GM18519 (cell line): ENCODE data around the gene LZTS2.
A peak's percentile ranks its signal among the peaks of the same experiment; 100 is the strongest.

Source experiments
- ATAC-seq: cut with Tn5 transposase; IDR thresholded peaks from one replicate; pipeline ENCODE4 v1.9.1; 2021; ENCODE audit warnings: mild to moderate bottlenecking, moderate library complexity; ENCODE audit not compliant: unreplicated experiment, low FRiP score

Gene LZTS2

DNA sequence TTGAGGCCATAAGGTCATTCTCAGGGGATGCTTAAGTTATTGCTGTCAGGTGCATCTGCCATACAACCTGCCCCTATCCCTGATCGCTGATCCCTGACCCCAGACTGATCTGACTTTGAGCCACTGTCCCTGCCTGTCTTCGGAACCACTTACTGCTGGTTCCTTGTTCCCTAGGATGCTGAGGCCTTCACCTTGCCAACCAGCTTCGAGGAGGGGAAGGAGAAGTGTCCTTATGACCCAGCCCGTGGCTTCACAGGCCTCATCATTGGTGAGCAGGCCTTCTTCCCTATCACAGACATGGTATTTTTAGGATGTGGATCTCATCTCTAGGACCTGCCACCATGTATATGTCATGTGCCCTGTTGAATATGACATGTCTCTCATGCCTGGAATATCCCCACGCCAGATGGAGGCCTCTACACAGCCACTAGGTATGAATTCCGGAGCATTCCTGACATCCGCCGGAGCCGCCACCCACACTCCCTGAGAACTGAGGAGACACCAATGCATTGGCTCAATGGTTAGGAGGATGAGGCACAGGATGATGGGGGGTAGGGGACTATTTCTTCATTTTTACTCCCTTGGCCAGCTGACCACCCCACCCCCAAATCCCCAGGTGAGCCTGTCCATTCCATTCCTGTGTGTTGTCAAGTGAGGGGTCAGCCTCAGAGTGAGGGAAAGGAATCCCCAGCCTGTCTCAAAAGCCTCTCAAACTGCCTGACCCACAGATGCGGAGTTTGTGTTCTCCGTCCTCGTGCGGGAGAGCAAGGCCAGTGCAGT lies 21.3 kb upstream of the LZTS2 start:
- no peak for ATAC-seq

DNA sequence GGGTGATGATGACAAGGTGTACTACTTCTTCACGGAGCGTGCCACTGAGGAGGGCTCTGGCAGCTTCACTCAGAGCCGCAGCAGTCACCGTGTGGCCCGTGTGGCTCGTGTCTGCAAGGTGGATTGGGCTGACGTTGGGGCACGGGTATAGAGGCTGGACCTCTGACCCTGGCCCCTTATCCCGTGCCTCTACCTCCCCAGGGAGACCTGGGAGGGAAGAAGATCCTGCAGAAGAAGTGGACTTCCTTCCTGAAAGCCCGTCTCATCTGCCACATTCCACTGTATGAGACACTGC lies 20.8 kb upstream of the LZTS2 start:
- ATAC-seq: no peak

DNA sequence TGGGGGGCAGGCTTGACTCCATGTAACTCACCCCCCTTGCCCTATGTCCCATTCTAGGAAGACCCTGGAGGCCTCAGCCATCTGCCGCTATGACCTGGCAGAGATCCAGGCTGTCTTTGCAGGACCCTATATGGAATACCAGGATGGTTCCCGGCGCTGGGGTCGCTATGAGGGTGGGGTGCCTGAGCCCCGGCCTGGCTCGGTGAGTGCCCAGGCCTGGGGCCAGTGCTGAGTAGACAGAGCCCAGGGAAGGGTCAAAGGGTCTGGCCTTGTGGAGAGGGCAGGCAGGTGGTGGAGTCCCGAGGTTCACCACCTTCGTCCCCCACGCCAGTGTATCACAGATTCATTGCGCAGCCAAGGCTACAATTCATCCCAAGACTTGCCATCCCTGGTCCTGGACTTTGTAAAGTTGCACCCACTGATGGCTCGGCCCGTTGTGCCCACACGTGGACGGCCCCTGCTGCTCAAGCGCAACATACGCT lies 19.8 kb upstream of the LZTS2 start:
- ATAC-seq: no peak

DNA sequence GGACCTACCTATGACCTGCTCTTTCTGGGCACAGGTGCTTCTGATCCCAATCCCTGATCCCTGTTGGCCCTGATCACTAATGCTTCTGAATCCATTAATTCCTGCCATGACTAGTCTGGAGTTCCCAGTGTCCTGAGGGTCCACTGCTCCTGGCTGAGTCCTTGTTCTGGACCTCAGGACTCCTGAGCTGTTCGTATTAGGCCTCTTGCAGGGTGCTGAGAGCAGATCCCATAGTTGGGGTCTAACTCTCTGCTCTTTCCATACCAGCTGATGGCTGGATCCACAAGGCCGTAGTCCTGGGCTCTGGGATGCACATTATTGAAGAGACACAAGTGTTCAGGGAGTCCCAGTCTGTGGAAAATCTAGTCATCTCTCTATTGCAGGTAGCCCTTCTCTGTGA lies 19.3 kb upstream of the LZTS2 start:
- no peak for ATAC-seq

DNA sequence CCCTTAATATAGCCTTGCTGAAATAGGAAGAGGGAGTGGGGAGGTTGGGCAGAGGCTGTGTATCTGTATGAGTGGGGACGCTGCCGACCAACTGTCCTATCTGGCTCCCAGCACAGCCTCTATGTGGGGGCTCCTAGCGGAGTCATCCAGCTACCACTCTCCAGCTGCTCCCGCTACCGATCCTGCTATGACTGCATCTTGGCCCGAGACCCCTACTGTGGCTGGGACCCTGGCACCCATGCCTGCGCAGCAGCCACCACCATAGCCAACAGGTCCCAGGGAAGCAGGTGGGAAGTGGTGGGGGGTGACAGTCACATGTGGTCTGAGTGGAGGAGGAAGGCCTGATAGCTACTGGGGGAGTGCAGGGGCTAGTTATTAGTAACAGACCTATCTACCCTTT lies 18.9 kb upstream of the LZTS2 start:
- ATAC-seq: no peak

DNA sequence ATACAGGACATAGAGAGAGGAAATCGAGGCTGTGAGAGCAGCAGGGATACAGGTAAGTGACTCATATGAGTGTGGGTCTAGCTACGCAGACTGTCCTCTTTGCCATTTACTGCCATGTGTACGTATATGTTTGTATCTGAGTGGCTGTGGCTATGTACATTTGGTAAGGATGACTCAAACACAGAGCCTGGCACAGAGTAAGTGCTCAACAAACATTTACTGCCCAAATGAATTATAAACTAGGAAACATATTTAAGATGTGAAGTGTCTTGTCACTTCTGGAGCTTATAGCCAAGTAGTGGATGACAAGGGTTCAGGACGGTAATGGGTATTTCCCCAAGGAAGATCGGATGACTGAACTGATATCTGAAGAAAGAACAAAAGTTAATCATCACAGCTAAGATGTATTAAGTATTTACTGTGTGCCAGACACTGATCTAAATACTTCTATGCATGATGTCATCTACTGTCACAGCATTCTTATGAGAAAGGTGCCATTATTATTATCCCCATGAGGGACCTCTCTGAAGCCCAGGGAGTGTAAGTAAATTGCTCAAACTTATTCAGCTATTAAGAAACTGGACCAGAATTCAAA lies 18.3 kb upstream of the LZTS2 start:
- ATAC-seq: no peak

DNA sequence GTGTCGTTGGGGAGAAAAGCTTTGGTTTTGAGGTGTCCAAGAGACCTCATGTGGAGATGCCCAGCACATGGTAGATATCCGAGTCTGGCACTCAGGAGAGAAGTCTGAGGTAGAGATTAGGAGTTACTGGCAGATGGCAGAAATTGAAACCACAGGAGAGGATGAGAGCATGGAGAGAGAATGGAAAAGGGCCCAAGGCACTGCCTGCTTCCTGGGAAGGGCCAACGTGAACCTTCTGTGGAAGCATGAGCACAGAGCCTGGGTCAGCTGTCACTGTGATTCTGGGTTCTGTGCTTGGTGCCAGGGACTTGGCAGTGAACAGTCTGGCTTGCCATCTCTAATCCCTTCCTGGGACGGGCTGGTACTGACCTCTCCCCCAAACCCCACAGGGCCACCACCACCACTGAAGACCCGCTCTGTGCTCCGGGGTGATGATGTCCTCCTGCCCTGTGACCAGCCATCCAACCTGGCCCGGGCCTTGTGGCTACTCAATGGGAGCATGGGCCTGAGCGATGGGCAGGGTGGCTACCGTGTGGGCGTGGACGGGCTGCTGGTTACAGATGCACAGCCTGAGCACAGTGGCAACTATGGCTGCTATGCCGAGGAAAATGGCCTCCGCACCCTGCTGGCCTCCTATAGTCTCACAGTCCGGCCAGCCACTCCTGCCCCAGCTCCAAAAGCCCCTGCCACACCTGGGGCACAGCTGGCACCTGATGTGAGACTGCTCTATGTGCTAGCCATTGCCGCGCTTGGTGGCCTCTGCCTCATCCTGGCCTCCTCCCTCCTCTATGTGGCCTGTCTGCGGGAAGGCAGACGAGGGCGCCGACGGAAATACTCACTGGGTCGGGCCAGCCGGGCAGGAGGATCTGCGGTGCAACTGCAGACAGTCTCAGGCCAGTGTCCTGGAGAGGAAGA lies 16.4 kb upstream of the LZTS2 start:
- no peak for ATAC-seq

DNA sequence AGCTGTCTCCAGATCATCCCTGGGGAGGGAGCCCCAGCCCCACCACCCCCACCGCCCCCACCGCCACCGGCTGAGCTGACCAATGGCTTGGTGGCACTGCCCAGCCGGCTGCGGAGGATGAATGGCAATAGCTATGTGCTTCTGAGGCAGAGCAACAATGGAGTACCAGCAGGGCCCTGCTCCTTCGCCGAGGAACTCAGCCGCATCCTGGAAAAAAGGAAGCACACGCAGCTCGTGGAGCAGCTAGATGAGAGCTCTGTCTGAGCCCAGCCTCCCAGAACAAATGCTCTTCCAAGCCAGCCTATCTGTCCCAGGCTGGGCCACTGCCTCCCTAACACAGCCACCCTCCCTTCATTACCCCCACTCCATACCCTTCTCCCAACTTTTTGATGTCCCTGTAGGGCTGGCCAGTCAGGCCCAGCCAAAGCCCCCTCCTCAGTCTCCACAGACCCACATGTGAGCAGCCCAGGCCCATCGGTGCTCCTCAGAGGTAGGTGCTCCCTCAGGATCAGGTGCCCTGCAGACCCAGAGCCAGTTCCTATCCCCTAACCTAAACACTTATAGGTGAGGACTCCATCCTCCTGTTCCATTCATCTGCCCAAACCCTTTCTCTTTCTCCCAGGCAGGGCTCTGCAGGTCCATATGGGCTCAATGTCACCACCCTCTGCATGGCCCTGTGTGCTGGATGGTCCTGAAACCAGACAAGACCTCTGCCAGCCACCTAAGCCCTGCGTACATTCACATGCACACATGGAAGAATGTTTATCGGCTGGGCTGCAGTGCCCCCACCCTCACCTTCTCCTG lies 15.5 kb upstream of the LZTS2 start:
- ATAC-seq: no peak

DNA sequence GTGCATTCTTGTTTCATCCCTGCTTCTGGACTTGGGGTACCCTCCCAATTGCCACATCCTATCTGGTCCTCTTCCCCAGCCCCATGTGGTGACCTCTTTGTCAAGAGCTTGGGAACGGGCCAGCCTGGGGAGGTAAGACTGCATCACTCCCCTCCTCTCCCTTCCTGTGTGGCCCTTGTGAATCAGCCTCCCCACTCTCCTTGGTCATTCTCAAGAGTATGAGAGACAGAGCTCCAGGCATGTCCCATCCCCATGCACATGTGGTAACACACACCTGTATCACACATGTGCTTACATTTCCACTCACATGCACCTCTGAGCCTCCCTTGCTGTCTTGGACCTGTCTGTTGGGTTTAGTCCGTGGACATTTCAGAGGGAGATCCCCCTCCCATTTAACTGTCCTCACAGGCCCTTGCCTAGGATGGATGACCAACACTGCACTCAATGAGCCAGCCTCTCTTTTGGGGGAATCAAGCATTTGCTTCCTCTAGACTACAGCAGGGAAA lies 14.9 kb upstream of the LZTS2 start:
- no peak for ATAC-seq

DNA sequence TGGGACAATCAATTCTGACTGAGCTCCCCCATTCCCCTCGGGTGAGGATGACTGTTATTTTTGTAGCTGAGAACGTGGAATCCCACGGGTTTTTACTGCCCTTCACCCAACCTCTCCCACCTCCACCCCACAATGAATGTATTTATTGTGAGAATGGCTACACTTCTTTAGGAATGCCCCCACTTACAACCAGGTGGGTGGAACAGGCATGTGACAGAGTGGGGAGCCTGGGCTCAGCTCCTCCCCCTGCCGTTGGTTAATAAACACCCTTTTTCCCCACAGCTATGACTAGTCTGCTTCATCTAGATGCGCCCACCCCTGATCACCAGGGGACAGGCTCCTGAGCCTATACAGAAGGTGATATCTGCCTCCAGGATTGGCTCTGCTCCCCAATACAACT lies 14.3 kb upstream of the LZTS2 start:
- ATAC-seq: no peak

DNA sequence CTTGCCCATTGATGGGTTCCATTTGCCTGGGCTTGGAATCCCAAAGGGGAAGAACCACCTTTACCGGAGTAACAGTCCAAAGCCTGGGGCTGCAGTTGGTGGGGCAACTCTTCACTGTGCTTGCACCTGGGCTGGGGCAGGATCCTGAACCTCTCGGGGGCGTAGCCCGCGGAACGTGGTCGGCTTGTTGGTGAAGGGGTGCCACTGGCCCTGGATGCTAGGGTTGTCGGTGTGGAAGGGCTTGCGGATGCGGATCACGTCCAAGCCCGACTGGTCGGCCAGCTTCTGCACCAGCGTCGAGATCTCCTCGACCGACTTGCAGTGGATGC lies 13.0 kb upstream of the LZTS2 start:
- ATAC-seq: no peak

DNA sequence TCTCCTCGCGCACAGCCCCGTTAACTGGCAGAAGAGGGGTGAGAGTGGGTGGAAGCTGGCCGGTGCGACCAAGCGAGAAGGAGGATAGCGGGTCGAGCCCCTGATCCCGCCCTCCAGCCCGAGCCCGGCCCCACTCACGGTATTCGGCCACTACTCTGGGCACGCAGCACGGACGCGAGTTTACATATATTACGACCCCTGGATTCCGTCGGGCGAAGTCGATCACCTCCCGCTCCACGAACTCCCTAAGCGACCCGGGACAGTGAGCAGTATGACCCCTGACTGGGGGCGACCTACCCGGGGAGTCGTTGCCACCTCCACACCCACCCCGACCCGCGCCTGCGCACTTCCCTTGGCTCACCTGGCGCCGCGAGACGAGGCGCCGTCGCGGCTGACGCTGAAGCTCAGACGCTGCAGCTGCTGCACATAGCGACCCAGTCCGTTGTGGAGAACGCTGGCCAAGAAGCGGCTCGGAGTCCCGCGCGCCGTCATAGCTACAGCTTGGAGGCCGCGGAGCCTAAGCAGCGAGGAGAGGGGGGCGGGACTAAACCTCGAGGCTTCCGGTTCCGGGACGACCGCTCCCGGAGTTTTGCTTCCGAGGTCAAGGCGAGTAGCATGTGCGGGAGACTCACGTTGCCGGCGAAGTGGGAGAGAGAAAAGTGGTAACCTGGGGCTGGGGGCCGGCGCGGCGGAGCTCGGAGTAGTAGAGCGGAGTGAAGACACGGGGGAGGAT lies 12.5 kb upstream of the LZTS2 start, which contains the start of the genes MRPL43 and TWNK:
Gene MRPL43 (minus strand): TSS at position 546 of the 733 bp plus-strand sequence. CDS start 54 bp downstream, at position 492.
Gene TWNK (plus strand): TSS at position 592 of the 733 bp plus-strand sequence. CDS start 668 bp downstream, outside the sequence.
- peak; percentile 57 for ATAC-seq

DNA sequence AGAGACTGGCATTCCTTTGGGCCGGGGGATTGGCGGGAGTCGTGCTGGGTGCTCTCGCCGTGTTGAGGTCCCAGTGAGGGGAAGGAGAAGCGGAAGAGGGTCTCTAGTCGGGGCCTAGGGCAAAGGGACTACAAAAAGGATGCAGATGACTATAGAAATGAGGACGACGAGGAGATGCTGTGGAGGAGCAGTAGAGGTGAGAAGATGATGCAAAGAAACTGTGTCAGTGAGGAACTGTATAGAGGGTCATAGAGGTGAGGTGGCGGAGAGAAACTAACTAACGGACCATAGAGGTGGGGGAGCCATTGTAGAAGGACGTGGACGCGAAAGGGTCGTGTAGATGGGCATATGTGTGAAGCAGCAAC lies 11.9 kb upstream of the LZTS2 start:
- no peak for ATAC-seq

DNA sequence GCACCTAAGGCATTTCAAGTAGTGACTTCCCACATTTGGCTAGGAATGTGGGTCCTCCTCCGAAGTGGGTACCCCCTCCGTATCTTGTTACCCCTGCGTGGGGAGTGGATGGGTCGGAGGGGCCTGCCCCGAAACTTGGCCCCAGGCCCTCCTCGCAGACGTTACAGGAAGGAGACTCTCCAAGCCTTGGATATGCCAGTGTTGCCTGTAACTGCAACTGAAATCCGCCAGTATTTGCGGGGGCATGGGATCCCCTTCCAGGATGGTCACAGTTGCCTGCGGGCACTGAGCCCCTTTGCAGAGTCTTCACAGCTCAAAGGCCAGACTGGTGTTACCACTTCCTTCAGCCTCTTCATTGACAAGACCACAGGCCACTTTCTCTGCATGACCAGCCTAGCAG lies 11.4 kb upstream of the LZTS2 start:
- no peak for ATAC-seq

DNA sequence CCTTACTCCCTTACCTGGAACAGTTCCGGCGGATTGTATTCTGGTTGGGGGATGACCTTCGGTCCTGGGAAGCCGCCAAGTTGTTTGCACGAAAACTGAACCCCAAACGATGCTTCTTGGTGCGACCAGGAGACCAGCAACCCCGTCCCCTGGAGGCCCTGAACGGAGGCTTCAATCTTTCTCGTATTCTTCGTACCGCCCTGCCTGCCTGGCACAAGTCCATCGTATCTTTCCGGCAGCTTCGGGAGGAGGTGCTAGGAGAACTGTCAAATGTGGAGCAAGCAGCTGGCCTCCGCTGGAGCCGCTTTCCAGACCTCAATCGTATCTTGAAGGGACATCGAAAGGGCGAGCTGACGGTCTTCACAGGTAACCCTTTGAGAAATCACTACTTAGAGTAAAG lies 10.5 kb upstream of the LZTS2 start:
- no peak for ATAC-seq

DNA sequence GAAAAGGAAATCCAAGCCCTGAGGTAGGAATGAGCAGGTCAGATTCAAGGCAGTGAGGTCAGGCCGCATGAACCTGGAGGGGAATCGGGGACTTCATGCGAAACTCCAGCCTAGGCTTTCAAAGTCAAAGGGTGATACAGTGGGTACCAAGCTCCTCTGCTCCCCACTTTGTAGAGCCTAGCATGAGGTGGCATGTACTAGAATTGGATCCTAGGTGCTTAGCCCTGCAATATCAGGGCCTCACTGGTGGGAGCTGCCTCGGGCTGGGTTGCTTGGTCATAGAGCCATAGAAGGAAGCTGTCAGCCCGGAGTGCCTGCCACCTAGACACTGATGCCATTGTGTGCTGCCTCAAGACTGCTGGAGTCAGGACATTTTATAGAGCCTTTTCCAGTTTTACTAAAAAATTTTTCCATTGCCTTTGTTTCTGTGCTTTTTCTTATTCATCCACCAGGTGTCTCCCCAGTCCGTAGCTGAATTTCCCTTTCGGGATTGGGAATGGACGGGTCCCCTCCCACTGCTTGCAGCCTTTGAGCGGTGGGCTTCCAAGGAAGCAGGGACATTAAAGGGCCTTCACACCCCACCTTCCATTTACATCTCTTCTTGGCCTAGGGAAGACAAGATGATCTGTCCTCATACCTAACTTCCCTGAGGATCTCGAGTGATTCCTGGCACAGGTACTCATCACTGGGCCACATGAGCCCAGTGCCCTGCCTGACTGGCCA lies 5.5 kb upstream of the LZTS2 start:
- no peak for ATAC-seq

DNA sequence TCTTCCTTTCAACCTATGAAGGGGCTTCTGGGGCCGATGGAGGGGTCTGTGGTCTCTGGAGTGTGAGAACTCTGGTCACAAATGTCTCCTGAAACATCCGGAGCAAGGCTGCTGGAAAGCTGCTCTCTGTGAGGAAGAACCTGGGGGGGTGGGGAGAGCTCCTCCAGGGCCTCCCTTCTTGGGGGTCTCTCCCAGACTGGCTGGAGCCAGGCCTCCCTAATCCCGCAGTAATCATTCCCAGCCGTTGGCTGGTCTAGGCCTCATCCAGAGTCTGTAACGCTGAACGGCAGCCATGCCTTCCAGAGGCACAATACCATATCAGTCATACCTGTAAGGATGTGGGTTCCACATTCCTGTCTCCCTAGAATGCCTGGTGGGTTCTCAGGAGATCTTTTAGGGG lies 4.4 kb upstream of the LZTS2 start:
- ATAC-seq: no peak

DNA sequence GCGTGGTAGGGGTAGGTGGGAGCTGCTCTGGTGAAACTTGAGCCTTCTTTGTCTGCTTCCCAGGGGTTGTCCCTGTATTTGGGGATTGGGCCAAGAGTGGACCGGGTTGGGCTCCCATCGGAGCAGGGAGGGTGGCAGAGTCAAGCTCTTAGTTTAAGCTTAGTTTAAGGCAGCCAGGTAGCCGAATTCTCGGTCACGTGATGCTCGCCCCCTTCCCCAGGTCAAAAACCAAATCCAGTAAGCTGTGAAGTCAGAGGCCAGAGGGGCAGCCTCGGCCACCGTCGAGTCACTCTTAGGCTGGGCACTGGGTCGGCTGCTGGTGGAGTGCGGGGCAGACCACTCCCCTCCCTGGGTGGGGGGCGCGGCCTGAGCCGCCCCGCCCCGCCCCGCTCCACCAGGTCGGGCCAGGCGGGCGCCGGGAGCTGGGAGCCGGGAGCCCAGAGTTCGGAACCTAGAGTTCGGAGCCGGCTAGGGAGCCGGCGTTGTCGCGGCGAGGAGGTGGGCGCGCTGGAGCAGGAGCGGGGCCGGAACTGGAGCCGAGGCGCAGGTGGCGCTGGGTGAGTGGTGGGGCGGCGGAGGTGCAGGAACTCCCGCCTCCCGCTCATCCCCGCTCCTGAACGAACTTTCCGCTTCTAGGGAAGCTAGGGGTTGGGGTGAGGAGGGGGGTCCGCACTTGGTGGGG lies 2.8 kb upstream of the LZTS2 start:
- no peak for ATAC-seq
